Type B pancreatic cell (in vitro differentiated cells): ENCODE data around the gene NBDY. TPM values are rescaled to one million over a fixed set of nuclear protein-coding genes. Genes with fewer than 3 reads are reported as not detected.

ENCODE experiments used
- DNase-seq: peaks from one replicate; pipeline ENCODE4 v3.0.0; 2021; ENCODE audit warnings: mixed read lengths; ENCODE audit not compliant: unreplicated experiment; ENCODE audit errors: extremely low spot score
- H3K27ac Mint-ChIP-seq: 2 replicates; pipeline ENCODE4 v1.8.0; 2021; ENCODE audit warnings: mild to moderate bottlenecking, mixed read lengths
- H3K27me3 Mint-ChIP-seq: 2 replicates; pipeline ENCODE4 v1.8.0; 2021; ENCODE audit warnings: mixed read lengths
- H3K36me3 Mint-ChIP-seq: 2 replicates; pipeline ENCODE4 v1.8.0; 2021; ENCODE audit warnings: mixed read lengths
- H3K4me1 Mint-ChIP-seq: one replicate; pipeline ENCODE4 v1.8.0; 2021; ENCODE audit warnings: mixed read lengths; ENCODE audit not compliant: unreplicated experiment
- H3K4me3 Mint-ChIP-seq: 2 replicates; pipeline ENCODE4 v1.8.0; 2021; ENCODE audit warnings: mild to moderate bottlenecking, mixed read lengths
- H3K9me3 Mint-ChIP-seq: 2 replicates; pipeline ENCODE4 v1.8.0; 2021; ENCODE audit warnings: mixed read lengths
- total RNA-seq: library from RNA; stranded (reverse); gene quantifications from 2 replicates; pipeline ENCODE4 v1.2.1, GENCODE V29; 2021; ENCODE audit warnings: low replicate concordance
- TF ChIP-seq, protein P1 (sequence below): fragments of 200-600 bp; sonication (generic); conservative IDR thresholded peaks from 2 replicates; pipeline ENCODE4 v1.5.0; 2021; ENCODE audit warnings: antibody characterized with exemption, mild to moderate bottlenecking

NBDY gene
- total RNA-seq, 1 donor from 2014 or later, result 52.5 TPM

DNA sequence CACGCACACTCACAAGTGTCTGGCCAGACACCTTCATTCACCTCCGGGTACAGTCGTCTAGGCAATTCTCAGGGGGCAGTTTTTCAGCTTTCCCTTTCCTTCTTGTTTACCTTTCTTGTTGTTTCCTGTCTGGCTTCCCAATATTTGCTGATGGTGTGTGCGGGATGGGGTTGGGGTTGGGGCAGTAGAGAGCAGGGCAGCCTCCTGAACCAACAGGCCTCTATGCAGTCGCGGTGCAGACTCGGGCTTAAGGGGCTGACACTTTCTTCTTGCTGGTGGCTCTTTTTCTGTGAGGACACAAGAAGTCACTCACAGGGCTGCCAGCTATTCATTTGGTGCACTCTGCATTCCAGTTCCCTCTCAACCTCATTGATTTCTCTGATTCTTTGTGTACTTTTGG lies 56.4 kb downstream of the NBDY start:
- peaks cover 28% of the 10 kb centered on the region for H3K36me3 Mint-ChIP-seq
- TF ChIP-seq, protein P1, sequence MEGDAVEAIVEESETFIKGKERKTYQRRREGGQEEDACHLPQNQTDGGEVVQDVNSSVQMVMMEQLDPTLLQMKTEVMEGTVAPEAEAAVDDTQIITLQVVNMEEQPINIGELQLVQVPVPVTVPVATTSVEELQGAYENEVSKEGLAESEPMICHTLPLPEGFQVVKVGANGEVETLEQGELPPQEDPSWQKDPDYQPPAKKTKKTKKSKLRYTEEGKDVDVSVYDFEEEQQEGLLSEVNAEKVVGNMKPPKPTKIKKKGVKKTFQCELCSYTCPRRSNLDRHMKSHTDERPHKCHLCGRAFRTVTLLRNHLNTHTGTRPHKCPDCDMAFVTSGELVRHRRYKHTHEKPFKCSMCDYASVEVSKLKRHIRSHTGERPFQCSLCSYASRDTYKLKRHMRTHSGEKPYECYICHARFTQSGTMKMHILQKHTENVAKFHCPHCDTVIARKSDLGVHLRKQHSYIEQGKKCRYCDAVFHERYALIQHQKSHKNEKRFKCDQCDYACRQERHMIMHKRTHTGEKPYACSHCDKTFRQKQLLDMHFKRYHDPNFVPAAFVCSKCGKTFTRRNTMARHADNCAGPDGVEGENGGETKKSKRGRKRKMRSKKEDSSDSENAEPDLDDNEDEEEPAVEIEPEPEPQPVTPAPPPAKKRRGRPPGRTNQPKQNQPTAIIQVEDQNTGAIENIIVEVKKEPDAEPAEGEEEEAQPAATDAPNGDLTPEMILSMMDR, result no peak
- H3K4me1 Mint-ChIP-seq, result peaks cover 5% of the 10 kb centered on the region
- H3K9me3 Mint-ChIP-seq, result peaks cover 9% of the 10 kb centered on the region
- no peaks in the 10 kb centered on the region for H3K27me3 Mint-ChIP-seq
- no peak for DNase-seq
- no peak overlapping the region for H3K4me3 Mint-ChIP-seq
- H3K27ac Mint-ChIP-seq, result no peak overlapping the region

DNA sequence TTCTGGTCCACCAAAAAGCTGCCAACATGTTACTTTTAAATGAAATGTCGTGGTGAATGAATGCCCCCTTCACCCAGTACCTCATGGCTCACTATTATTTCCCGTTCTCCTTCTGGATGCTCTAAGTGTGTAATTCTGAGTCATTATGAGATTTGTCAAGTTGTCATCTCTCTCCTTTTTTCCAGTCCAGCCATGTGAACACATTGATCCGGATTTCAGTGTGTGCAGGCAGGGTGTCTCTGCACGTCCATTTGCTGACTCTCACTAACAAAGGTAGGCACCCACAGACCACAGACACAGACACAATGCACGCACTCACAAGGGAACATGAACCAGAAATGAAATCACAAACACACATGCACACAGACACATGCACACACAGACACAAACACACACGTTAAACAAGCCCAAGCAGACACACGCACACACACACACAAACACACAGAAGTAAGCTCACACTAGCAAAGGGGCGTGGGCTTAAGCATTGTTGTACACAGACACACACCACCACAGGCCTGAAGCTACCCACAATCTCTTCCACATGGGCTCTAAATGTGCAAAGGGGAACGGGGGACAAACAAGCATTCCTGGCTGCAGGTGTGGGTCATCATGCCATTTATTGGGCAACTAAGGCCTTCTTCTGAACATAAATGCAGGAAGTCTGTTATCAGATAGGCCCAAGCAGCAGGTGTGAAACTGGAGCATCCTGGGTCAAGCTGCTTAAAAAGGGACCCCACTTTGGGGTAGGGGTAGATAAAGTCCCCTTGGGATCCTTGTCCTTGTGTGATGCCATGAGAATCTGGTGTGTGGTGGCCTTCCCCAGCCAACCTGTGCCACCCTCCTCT lies 58.1 kb downstream of the NBDY start:
- Mint-ChIP-seq H3K4me3 (no peak overlapping the region), H3K27me3 (no peaks in the 10 kb centered on the region), H3K4me1 (peaks cover 5% of the 10 kb centered on the region), H3K9me3 (peaks cover 14% of the 10 kb centered on the region), H3K36me3 (peaks cover 25% of the 10 kb centered on the region), H3K27ac (no peak overlapping the region)
- TF ChIP-seq, protein P1, result no peak
- no peak for DNase-seq

DNA sequence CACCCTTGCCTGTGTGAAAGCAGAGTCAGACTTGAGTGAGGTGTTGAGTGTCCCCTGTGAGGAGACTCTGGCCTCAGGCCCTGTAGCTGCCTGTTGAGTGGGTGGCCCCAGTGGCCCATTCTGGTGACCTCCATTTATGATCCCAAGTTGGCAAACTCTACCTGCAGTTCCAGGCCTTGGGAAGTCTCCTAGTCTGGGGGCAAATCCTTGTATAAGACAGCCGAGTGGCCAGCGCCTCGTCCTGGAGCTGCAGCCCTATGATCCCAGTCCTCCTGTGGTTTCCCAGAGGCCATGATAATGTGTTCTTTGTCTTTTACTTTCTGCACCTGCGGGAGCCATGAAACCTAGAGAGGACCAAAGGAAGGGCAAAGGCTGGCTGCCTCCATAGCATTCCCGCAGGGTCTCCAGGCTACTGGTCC lies 58.7 kb downstream of the NBDY start:
- Mint-ChIP-seq H3K4me3 (no peak overlapping the region), H3K4me1 (peaks cover 5% of the 10 kb centered on the region), H3K27ac (no peak overlapping the region), H3K9me3 (peaks cover 12% of the 10 kb centered on the region), H3K36me3 (peaks cover 22% of the 10 kb centered on the region), H3K27me3 (no peaks in the 10 kb centered on the region)
- DNase-seq, result no peak
- TF ChIP-seq, protein P1, result no peak

DNA sequence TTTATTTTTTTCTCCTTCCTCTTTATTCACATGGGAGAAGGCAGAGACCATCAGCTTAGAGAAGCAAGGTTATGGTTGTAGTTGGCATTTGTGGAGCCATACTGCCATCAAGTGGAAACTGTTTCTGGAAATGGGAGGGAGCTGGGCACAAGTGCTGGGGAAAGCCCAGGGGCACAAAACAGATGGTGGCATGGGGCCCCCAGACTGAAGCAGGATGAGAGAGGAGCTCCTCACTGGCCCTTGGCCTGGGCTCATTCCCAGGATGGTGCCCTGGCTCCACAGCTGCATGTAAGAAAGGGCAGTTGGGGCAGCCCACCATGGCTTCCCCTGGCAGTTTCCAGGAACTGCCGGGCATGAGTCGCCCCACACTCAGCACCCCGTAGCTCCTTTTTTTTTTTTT lies 59.2 kb downstream of the NBDY start:
- TF ChIP-seq, protein P1, result no peak
- Mint-ChIP-seq H3K27me3 (no peaks in the 10 kb centered on the region), H3K4me1 (peaks cover 5% of the 10 kb centered on the region), H3K4me3 (no peak overlapping the region), H3K36me3 (peaks cover 19% of the 10 kb centered on the region), H3K27ac (no peak overlapping the region), H3K9me3 (peaks cover 10% of the 10 kb centered on the region)
- DNase-seq, result no peak

DNA sequence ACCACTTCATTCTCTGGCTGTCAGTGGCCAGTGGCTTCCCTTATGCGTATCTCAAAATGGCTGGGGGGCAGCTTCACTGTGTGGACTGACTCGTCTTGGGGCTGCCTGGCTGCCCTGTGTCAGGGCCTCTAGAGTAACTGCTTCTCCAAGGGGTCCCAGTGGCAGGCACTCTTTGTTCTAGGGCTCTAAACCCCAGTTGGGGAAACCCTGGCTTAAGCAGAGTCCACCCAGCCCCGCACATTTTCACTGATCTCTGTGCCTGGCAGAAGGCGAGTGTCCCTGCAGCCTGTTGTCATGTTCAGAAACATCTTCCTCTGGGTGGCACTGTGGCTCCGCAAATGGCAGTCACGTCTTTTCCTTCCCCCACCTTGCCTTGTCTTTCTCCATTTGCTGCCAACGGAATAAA lies 59.7 kb downstream of the NBDY start:
- H3K4me1 Mint-ChIP-seq, result peaks cover 5% of the 10 kb centered on the region
- no peak overlapping the region for H3K4me3 Mint-ChIP-seq
- peaks cover 10% of the 10 kb centered on the region for H3K9me3 Mint-ChIP-seq
- H3K36me3 Mint-ChIP-seq, result peaks cover 19% of the 10 kb centered on the region
- DNase-seq, result no peak
- TF ChIP-seq, protein P1, result no peak
- no peak overlapping the region for H3K27ac Mint-ChIP-seq
- H3K27me3 Mint-ChIP-seq, result no peaks in the 10 kb centered on the region
